ENCODE results near the gene CLEC1A.

Gene CLEC1A

GRCh38 chr12:10021342-10021741 lies 77.4 kb downstream of the CLEC1A start:
- Histone ChIP-seq H3K27me3 (no peaks in the 10 kb centered on the region), H3K4me3 (ENCODE audit: low read depth in 1 of 2, low read length in 1 of 2) (no peak overlapping the region), H3K36me3 (peaks cover 10% of the 10 kb centered on the region), H3K27ac (no peak overlapping the region), H3K9me3 (no peaks in the 10 kb centered on the region), H3K4me1 (ENCODE audit: control insufficient read depth in 1 of 2, insufficient read depth in 1 of 2, low read depth in 1 of 2, low read length in 1 of 2) (no peaks in the 10 kb centered on the region)
- no peak for TF ChIP-seq CTCF (IDR thresholded peaks at IDR 0.05)

All from neutrophil (primary cell).